ENCODE data around the gene DUT.
"Not testable (repeated sequence)": the region's sequence is repeated elsewhere in the genome, so short reads cannot be mapped to it uniquely, and the experiment has no call there.

Gene DUT

GRCh38 chr15:48330855-48331795, at the start of gene DUT:
Gene DUT, plus strand, starts transcription at chr15:48331429. Its CDS starts 87 bp downstream, at chr15:48331516.
- DNase-seq: peak; percentile 4

- no peak for DNase-seq
Measured at GRCh38 chr15:48281674-48282073, 49.6 kb upstream of the DUT start.

DNA sequence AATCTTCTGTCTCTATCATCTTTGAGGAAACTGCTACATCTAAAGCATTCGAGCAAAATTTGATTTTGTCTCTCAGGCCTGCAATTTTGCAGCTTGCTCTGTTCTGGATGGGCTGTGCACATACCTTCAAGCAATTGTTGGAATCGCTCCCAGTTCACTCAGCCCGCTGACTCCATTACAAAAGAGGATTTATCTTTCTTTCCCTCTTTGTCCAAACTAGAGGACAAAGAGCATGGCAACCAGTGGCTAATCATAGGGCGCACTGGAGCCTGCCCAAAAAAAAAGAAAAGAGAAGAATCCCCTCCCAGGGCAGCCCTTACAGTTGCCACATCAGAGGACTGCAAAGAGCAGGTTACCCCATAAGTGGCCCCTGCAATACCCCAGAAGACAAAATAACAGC, 49.0 kb upstream of the DUT start:
- no peak for DNase-seq

DNA sequence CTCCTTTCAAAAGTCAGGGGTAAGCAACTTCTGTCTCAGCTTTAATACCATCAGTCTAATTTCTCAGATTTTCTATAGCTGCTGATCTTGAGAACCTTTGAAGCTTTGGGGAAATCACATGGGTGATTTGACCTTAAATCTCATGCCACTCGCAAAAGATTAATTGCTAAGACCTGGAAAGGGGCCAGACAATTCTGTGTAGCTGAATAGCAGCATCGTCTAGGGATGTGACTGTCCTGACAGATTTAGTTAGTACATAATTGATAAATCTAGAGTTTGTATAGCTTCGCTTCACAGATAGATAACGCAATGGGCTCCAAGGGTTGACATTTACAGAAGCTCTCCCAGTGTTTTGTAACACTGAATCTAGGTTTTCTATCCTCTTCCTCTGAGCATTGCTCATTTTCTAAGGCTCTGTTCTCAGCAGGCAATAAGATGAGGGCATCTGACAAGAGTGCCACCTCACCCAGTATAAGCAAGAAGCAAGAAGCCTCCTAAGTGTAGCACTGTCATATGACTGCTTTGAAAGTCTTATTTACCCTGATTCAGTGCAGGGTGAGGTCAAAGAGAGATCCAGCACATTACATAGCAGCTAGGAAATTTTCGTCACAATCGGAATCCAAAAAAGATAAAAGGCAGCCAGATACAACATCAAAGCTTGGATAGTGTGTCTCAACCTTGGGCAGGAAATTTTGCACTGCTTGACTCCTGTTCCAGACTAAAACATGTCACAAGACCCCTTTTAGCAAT, 47.7 kb upstream of the DUT start:
- DNase-seq: no peak

DNA sequence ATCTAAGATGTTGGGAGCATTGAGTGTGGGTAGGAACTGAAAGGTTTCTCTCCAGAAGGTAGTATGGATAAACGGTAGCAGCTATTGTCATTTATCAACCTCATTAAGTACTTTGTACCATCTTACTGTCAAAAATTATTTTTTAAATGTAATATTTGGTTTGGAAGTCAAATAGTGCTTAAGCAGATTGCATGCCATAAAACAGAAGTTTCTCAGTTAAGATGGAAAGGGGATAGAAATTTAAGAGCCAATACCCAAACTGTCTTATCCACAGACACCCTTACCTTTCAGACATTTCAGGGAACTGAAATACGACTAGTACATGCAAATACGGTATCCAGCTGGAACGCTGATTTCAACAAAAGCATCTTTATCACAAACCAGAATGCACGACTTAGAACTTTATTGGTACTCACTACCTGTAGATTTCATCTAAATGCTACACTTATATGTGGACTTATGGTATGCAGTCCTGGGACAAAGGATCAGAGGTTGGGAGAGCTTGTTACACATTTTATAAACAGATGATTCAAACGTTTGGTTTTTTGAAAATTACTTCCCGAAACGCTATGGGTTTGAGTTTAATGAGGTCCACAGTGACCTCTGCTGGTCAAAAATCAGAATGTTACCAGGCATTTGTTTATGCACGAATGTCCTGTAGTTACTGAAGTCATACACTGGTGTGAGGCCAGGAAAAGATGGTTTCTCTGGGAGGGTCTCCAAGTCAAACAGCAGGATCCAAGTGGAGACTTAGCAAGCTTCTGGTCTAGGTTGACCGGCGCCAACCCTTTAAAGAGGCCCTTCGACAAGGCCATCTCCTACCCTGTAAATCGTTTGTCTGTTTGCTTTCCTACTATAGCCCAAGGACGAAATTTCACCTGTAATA, 45.7 kb upstream of the DUT start:
- peak; percentile 71 for DNase-seq

DNA sequence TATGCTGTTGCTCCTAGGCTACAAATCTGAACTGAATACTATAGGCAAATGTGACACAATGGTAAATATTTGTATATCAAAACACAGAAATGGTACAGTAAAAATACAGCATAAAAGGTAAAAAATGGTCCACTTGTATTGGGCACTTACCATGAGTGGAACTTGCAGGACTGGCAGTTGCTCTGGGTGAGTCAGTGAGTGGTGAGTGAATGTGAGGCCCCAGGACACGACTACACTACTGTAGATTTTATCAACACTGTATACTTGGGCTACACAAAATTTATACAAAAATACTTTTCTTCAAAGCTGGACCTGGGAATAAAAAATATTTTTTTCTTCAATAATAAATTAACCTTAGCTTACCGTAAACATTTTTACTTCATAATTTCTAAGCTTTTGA, 41.6 kb upstream of the DUT start:
- DNase-seq: no peak

DNA sequence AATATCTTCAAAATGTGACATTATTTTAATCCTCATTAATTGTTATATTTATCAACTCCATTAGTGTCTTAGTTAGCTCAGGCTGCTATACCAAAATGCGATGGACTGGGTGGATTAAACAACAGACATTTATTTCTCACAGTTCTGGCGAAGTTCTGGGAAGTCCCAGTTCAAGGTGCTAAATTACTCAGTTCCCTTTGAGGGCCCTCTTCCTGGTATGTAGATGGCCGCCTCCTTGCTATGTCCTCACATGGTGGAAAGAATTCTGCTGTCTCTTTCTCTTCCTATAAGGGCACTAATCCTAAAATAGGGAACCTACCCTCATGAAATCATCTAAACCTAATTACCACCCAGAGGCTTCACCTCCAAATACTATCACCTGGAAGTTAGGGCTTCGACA, 38.8 kb upstream of the DUT start:
- no peak for DNase-seq

DNA sequence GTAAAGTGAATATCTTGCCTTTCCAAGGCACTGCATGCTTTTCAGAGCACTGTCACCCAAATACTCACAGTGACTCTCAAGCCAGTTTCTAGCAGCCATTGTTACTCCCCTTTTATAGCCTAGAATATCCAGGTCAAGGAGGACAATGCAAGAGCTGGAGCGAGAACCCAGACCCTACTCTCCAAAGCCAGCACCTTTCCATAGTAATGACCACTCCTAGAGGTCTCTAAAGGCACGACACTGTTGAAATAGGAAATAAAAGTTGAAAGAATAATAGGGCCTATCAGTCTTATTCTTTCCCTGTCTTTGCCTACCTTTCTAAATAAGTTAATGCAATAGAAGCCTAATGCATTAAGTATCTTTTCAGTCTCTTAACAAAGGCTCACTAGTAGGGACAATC, 33.6 kb upstream of the DUT start:
- no peak for DNase-seq

DNA sequence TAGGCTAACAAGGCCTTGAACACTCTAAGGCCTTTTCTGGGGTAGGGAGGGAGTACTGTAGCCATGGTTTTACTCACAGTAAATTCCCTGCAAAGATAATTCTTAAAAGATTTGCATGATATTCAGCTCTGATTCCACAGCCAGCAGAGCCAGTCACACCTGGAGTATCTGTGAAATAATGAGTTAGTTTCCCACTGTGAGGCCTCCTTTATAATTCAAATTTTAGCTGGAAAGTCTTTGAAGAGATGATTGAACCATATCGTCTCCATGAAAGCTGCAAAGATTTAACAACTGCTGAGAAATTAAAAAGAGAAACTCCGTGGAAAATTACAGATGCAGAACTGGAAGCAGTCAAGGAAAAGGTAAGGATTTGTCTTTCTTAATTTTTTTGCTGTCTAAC, 32.3 kb upstream of the DUT start:
- DNase-seq: no peak

DNA sequence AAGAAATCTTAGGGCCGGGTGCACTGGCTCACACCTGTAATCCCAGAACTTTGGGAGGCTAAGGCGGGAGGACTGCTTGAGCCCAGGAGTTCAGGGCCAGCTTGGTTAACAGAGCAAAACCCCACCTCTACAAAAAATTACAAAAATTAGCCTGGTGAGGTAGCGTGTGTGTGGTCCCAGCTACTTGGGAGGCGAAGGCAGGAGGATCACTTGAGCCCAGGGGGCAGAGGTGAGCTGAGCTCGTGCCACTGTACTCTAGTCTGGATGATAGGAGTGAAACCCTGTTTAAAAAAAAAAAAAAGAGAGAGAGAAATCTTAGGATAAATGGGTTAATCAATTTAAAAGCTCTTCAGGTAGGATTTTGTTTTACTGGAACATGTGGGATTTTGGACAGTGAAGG, 31.2 kb upstream of the DUT start:
- no peak for DNase-seq

DNA sequence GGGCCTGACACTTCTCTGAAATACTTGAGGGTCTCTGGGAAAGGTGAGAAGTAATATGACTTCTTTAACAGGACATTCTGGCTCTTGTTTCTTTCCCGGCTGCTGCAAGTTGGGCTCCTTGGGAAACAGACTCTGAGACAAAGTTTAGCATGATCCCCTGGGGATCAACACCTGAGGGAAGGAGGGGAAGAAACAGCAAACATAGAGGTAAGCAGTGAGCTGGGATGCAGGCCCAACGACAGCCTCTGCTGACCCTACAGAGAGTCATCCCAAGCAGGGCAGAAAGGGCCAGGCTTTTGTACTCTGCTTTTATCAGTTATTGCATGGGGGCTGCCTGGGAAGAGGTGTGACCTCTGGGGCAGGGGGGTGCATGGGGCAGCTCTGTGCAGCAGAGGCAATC, 26.8 kb upstream of the DUT start:
- no peak for DNase-seq

DNA sequence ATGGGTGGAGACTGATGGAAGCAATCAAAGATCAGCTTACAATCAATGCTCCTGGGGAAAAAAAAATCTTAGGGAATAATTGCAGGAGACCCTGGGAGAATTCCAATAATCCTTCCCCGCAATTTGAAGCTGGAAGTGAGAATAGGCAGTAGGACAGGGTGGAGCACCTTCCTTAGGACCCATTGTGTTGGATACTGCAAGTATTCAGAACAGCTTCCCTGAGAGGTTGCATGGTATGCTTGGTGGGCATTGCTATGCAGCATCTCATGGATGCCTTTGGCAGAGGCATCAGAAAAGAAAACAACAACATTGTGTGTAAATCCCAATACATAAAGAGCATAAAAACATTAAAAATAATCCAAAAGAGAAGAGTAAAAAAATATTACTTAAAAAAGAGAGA, 24.6 kb upstream of the DUT start:
- DNase-seq: no peak

DNA sequence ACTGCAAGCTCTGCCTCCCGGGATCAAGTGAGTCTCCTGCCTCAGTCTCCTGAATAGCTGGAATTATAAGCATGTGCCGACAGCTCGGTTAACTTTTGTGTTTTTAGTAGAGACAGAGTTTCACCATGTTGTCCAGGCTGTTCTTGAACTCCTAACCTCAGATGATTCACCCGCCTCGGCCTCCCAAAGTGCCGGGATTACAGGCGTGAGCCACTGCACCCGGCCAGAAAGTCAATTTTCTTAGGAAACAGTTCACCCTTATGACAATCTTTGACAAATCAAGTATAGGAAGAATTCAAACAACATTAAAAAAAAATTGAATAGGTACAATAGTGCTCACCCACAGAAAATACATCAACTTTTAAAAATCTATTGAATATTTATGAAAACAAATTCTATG, 23.6 kb upstream of the DUT start:
- DNase-seq: no peak

GRCh38 chr15:48309740-48310139, 21.5 kb upstream of the DUT start:
- DNase-seq: no peak

GRCh38 chr15:48313216-48313615, 18.0 kb upstream of the DUT start:
- no peak for DNase-seq

DNA sequence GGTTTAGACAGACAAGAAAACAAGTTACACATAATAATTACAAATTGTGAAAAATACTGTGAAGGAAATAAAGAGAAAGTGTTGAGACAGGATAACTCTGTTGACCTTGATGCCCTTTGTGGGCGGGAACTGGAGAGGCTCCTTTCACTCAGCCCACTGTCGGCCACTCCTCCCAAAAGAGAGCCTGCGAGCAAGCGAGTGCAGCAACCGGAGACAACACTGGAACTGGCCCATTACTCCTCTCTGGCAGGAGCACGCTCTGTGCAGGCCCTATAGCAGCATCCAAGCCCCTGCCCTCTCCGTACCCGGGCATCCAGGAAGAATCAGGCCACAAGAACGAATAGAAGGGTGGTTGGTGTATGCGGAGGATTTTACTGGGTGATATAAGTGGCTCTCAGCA, 16.2 kb upstream of the DUT start:
- no peak for DNase-seq

GRCh38 chr15:48317221-48317620, 14.0 kb upstream of the DUT start:
- DNase-seq: no peak

DNA sequence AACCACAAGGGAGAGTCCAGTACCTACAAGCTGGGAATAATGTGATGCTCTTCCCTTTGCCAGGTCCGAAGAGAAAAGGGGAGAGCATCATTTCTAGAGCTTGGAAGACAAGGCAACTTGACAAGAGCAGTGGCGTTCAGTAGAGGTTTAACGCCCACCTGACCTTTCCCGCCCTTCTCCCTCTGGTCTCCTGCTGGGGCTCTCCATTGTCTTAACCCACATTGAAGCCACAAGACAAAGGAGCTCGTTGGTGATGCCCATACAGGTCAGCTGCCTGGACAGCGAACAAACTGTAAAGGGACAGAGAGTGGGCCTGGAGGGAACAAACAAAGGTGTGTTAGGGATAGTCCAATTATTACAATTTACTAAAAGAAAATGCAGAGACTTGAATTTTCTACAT, 13.1 kb upstream of the DUT start:
- no peak for DNase-seq

- DNase-seq: no peak
Measured at GRCh38 chr15:48323294-48323693, 7.9 kb upstream of the DUT start.

DNA sequence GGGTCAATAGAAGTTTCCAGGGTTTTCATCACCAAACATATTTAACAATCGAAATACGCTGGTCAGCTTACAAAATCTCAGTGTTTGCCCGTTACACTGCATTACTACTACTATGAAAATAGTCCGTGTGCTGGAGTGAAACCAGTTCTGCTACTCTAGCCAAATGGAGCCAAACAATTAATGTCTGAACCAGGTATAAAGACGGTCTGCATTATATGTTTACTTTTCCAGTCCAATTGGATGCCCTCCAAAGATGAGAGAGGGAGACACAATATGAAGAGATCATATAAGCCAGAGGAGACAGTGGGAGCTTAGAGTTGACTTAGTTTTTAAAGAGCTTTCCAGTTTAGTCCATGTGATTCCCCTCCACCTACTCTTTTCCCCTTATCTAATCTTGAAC, 6.3 kb upstream of the DUT start:
- DNase-seq: peak; percentile 45

DNA sequence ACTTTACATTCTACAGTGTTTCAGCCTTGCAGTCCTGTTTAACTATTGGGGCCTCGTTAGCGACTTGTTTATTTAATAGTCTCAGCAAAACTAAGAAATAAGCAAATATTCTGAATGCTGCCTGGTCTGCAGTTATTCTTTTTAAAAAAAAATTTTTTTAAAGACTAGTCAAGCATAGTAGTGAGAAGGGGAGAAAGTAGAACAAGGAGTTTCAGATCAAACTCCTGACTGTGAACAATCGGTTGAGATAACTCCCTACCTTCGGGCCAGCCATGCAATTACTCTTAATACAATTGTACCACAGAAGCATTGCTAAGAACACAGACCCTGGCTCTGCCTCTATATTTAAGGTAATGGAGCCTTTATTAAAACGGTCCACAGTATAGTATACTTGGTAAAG, 5.8 kb upstream of the DUT start:
- DNase-seq: no peak

GRCh38 chr15:48326180-48326579, 5.0 kb upstream of the DUT start:
- DNase-seq: not testable (repeated sequence)

GRCh38 chr15:48330105-48330785, 984 bp upstream of the DUT start:
- DNase-seq: no peak

Measured in NCI-H2029 (cell line).